Endothelial cell of umbilical vein (primary cell): Measurements from ENCODE around the gene STARD9. TPM values are rescaled to one million over a fixed set of nuclear protein-coding genes. Genes with fewer than 3 reads are reported as not detected.

Source experiments
- BruUV-seq: library from RNA; stranded (reverse); fragments of 400-500 nt; replicated peaks from 2 replicates; lab custom pipeline; 2021; lab: Mats Ljungman, UMichigan
- CTCF ChIA-PET: fragments of 300-600, 350-600 bp; sonication (Branson Sonifier 250); formaldehyde crosslinking; loops from one replicate; lab custom pipeline; 2021; ENCODE audit warnings: antibody characterized with exemption, inconsistent platforms; lab: Charles Lee
- POLR2A ChIA-PET: fragments of 300-600, 350-600 bp; sonication (Branson Sonifier 250); formaldehyde crosslinking; loops from one replicate; lab custom pipeline; 2021; ENCODE audit warnings: antibody characterized with exemption, inconsistent platforms; lab: Charles Lee
- DNase-seq: peaks from one replicate; pipeline ENCODE4 v3.0.0-alpha.2; 2011; ENCODE audit warnings: low read depth, low spot score
- FAIRE-seq: peaks from 2 replicates; lab custom pipeline; 2011; peaks lifted over from hg19 to GRCh38; lab: Jason Lieb, UNC
- H2AFZ ChIP-seq: 2 replicates; pipeline ENCODE4 v1.6.0; 2012; ENCODE audit warnings: low read depth, low read length, control low read depth, inconsistent platforms
- H3K27ac ChIP-seq: 2 replicates; pipeline ENCODE4 v1.5.1; 2011; ENCODE audit warnings: low read depth, mild to moderate bottlenecking, control low read depth, low read length, moderate library complexity; ENCODE audit not compliant: insufficient read depth
- H3K27me3 ChIP-seq, 2 experiments: 2 replicates each; pipeline versions ENCODE4 v1.6.0 to v1.6.1; 2011; ENCODE audit warnings: low read length in 2 of 2, mixed read lengths in 1 of 2; ENCODE audit not compliant: control insufficient read depth in 2 of 2, insufficient read depth in 2 of 2
- H3K36me3 ChIP-seq, 2 experiments: 2 replicates in 1 of 2; 3 replicates in 1 of 2; pipeline ENCODE4 v1.5.1; 2011; ENCODE audit warnings: low read length in 2 of 2, mild to moderate bottlenecking in 1 of 2, moderate library complexity in 1 of 2; ENCODE audit not compliant: control insufficient read depth in 2 of 2, insufficient read depth in 2 of 2; ENCODE audit errors: extremely low read depth in 1 of 2
- H3K4me1 ChIP-seq: 3 replicates; pipeline ENCODE4 v1.5.1; 2011; ENCODE audit warnings: mild to moderate bottlenecking, low read length; ENCODE audit not compliant: control insufficient read depth, insufficient read depth; ENCODE audit errors: extremely low read depth
- H3K4me2 ChIP-seq: 2 replicates; pipeline ENCODE4 v1.6.1; 2011; ENCODE audit warnings: low read length, control low read depth, mixed read lengths; ENCODE audit not compliant: insufficient read depth
- H3K4me3 ChIP-seq, 3 experiments: fragments of 200-600 bp in 1 of 3; sonication (generic), shearing (Covaris generic) in 1 of 3; replicated peaks in 1 of 3; 2 replicates each; pipeline ENCODE4 v1.5.1; 2011 to 2016; ENCODE audit warnings: control low read depth in 3 of 3, low read length in 3 of 3, mild to moderate bottlenecking in 2 of 3, inconsistent platforms in 1 of 3, low read depth in 1 of 3, moderate library complexity in 1 of 3; ENCODE audit not compliant: insufficient read depth in 1 of 3
- H3K79me2 ChIP-seq: 2 replicates; pipeline ENCODE4 v1.6.0; 2012; ENCODE audit warnings: low read length, inconsistent platforms; ENCODE audit not compliant: control insufficient read depth, insufficient read depth
- H3K9ac ChIP-seq: replicated peaks from 2 replicates; pipeline ENCODE3; 2011; ENCODE audit warnings: low read length, control low read depth; ENCODE audit not compliant: insufficient read depth; ENCODE audit errors: extremely low read depth
- H3K9me1 ChIP-seq: replicated peaks from 3 replicates; pipeline ENCODE4 v1.6.0; 2011; ENCODE audit warnings: mild to moderate bottlenecking, low read length; ENCODE audit not compliant: control insufficient read depth, insufficient read depth; ENCODE audit errors: extremely low read depth
- H3K9me3 ChIP-seq: replicated peaks from 2 replicates; pipeline ENCODE4 v1.5.1; 2012; ENCODE audit warnings: low read length, inconsistent platforms; ENCODE audit not compliant: control insufficient read depth, insufficient read depth
- H4K20me1 ChIP-seq: replicated peaks from 2 replicates; pipeline ENCODE3; 2011; ENCODE audit warnings: mild to moderate bottlenecking, low read length; ENCODE audit not compliant: control insufficient read depth, insufficient read depth; ENCODE audit errors: extremely low read depth
- EZH2 ChIP-seq: IDR thresholded peaks from 2 replicates; pipeline ENCODE4 v1.6.1; 2012; ENCODE audit warnings: borderline replicate concordance, low read depth, mild to moderate bottlenecking, moderate library complexity, low read length, inconsistent platforms; ENCODE audit not compliant: severe bottlenecking
- FOS ChIP-seq: IDR thresholded peaks from 2 replicates; pipeline ENCODE4 v1.6.1; 2011; ENCODE audit warnings: mild to moderate bottlenecking, low read length, moderate library complexity, borderline replicate concordance; ENCODE audit not compliant: insufficient read depth
- GATA2 ChIP-seq: IDR thresholded peaks from 2 replicates; pipeline ENCODE4 v1.7.0; 2011; ENCODE audit warnings: low read depth, mild to moderate bottlenecking, moderate library complexity, mixed read lengths, low read length; ENCODE audit not compliant: insufficient read length, insufficient read depth
- JUN ChIP-seq: IDR thresholded peaks from 2 replicates; pipeline ENCODE4 v1.6.1; 2011; ENCODE audit warnings: borderline replicate concordance, low read depth; ENCODE audit not compliant: insufficient read length, insufficient read depth
- MYC ChIP-seq: IDR thresholded peaks from one replicate; pipeline ENCODE4 v1.6.1; 2011; ENCODE audit warnings: mild to moderate bottlenecking, low read depth, low read length
- POLR2A ChIP-seq: IDR thresholded peaks from 2 replicates; pipeline ENCODE4 v1.6.1; 2012; ENCODE audit warnings: low read depth, mild to moderate bottlenecking, control low read depth, low read length
- POLR2AphosphoS5 ChIP-seq: IDR thresholded peaks from 2 replicates; pipeline ENCODE4 v1.6.1; 2012; ENCODE audit warnings: low read depth, mild to moderate bottlenecking, control low read depth, low read length, moderate library complexity; ENCODE audit not compliant: insufficient read depth
- dilution Hi-C: fragments of 300-500 bp; cut with MboI; formaldehyde crosslinking; loops from one replicate; pipeline ENCODE4 v1.15.0; 2019; ENCODE audit warnings: low sequenced_read_pairs; ENCODE audit not compliant: extremely low pct_ligation_motif_present
- intact Hi-C: fragments of 100-400 bp; cut with micrococcal nuclease; formaldehyde crosslinking; loops from one replicate; pipeline ENCODE4 v1.10.0; 2022
- polyA plus RNA-seq, 4 experiments: library from polyadenylated mRNA; depleted of rRNA in 3 of 4; stranded (reverse) in 3 of 4; unstranded in 1 of 4; fragments of >200 nt; gene quantifications; 2 replicates each; pipeline versions ENCODE4 v1.2.1 to v1.2.3, GENCODE V29; 2011 to 2012; ENCODE audit warnings: missing spikeins in 1 of 4
- total RNA-seq: library from RNA; stranded (reverse); gene quantifications from 2 replicates; pipeline ENCODE4 v1.2.3, GENCODE V29; 2021
- TF ChIP-seq, protein P1 (sequence below): IDR thresholded peaks from 2 replicates; pipeline ENCODE4 v1.6.1; 2011; ENCODE audit not compliant: insufficient read depth, insufficient read length
- TF ChIP-seq, protein P2 (sequence below), 2 donors: IDR thresholded peaks; 1 replicate in 1 of 2; 2 replicates in 1 of 2; pipeline ENCODE4 v1.5.1; 2011; ENCODE audit warnings: low read length in 2 of 2, mild to moderate bottlenecking in 2 of 2, moderate library complexity in 2 of 2, control low read depth in 1 of 2, inconsistent platforms in 1 of 2, low read depth in 1 of 2; ENCODE audit not compliant: insufficient read depth in 1 of 2; ENCODE audit errors: extremely low read depth in 1 of 2

The STARD9 gene
- total and polyA plus RNA-seq, 2 donors (not counting 3 experiments of a cell fraction or from before 2014, with no cell fraction given) = 4.6 to 17.5 TPM

- H4K20me1 ChIP-seq = no peaks in the 10 kb centered on the region
- no peaks in the 10 kb centered on the region for H3K36me3 ChIP-seq
- DNase-seq (no peak), FAIRE-seq (no peak)
- ChIA-PET POLR2A (interaction anchor here (0.6 kb wide), 1 partner anchor 19 kb away, joined by 3 read pairs; no protein-coding TSS in a partner anchor), CTCF (interaction anchor here (1.6 to 1.9 kb wide), 5 partner anchors 11 to 78 kb away, joined by 4 to 11 read pairs (median 6); no protein-coding TSS in a partner anchor)
- peak overlapping the region; percentile 64 to 79 (median 77) for H3K4me3 ChIP-seq
- H3K79me2 ChIP-seq = peaks cover 2% of the 10 kb centered on the region
- peaks cover 13% of the 10 kb centered on the region for H3K4me1 ChIP-seq
- dilution Hi-C loops = no loop called here
- TF ChIP-seq POLR2A (no peak), GATA2 (no peak), FOS (no peak), JUN (no peak), MYC (no peak), EZH2 (no peak), POLR2AphosphoS5 (no peak)
- TF ChIP-seq, protein P1, sequence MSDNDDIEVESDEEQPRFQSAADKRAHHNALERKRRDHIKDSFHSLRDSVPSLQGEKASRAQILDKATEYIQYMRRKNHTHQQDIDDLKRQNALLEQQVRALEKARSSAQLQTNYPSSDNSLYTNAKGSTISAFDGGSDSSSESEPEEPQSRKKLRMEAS = no peak
- TF ChIP-seq, protein P2, sequence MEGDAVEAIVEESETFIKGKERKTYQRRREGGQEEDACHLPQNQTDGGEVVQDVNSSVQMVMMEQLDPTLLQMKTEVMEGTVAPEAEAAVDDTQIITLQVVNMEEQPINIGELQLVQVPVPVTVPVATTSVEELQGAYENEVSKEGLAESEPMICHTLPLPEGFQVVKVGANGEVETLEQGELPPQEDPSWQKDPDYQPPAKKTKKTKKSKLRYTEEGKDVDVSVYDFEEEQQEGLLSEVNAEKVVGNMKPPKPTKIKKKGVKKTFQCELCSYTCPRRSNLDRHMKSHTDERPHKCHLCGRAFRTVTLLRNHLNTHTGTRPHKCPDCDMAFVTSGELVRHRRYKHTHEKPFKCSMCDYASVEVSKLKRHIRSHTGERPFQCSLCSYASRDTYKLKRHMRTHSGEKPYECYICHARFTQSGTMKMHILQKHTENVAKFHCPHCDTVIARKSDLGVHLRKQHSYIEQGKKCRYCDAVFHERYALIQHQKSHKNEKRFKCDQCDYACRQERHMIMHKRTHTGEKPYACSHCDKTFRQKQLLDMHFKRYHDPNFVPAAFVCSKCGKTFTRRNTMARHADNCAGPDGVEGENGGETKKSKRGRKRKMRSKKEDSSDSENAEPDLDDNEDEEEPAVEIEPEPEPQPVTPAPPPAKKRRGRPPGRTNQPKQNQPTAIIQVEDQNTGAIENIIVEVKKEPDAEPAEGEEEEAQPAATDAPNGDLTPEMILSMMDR (IDR thresholded peaks at IDR 0.05; ENCODE audit: extremely low read depth in 1 of 2, insufficient read depth in 1 of 2, low read depth in 1 of 2, low read length in 2 of 2) = no peak
- peak overlapping the region; percentile 94 for H2AFZ ChIP-seq
- peak overlapping the region; percentile 88 for H3K4me2 ChIP-seq
- no peaks in the 10 kb centered on the region for H3K9me3 ChIP-seq
- H3K9ac ChIP-seq = peak overlapping the region; percentile 84
- no TSS peak for BruUV-seq
- H3K9me1 ChIP-seq = no peaks in the 10 kb centered on the region
- intact Hi-C loops = no loop called here
- no peaks in the 10 kb centered on the region for H3K27me3 ChIP-seq
- H3K27ac ChIP-seq = no peak overlapping the region
Measured at GRCh38 chr15:42576040-42576594, 711 bp downstream of the STARD9 start.
